HepG2 (cell line): ENCODE measurements around the gene UBASH3A.

Experiments
- BRD4 ChIP-seq: sonication (generic); formaldehyde crosslinking; IDR thresholded peaks from 2 replicates; pipeline ENCODE4 v1.4.0; 2020; ENCODE audit warnings: missing genetic modification reagents
- CHCHD3 ChIP-seq: sonication (generic); formaldehyde crosslinking; IDR thresholded peaks from 2 replicates; pipeline ENCODE4 v1.8.0; 2022; ENCODE audit warnings: mild to moderate bottlenecking, missing genetic modification reagents, moderate library complexity
- ERF ChIP-seq: IDR thresholded peaks from 2 replicates; pipeline ENCODE4 v1.6.1; 2018; ENCODE audit warnings: missing biosample characterization, missing genetic modification reagents
- HCFC1 ChIP-seq: fragments of 150-350 bp; IDR thresholded peaks from 2 replicates; pipeline ENCODE4 v1.6.1; 2014; ENCODE audit warnings: low read depth, low read length
- IRF1 ChIP-seq: sonication (generic); formaldehyde crosslinking; IDR thresholded peaks from 2 replicates; pipeline ENCODE4 v1.4.0; 2020; ENCODE audit warnings: low read depth, mild to moderate bottlenecking, missing genetic modification reagents
- KDM3A ChIP-seq: IDR thresholded peaks from 2 replicates; pipeline ENCODE4 v1.6.1; 2018; ENCODE audit warnings: low read depth, missing compliant biosample characterization
- KLF16 ChIP-seq, 2 experiments: sonication (generic) in 1 of 2; formaldehyde crosslinking in 1 of 2; IDR thresholded peaks; 2 replicates each; pipeline versions ENCODE4 v1.6.1 to v1.8.0; 2016 to 2023; ENCODE audit warnings: missing genetic modification reagents in 2 of 2, missing compliant biosample characterization in 1 of 2
- MAX ChIP-seq: IDR thresholded peaks from 2 replicates; pipeline ENCODE4 v1.6.1; 2012; ENCODE audit warnings: inconsistent platforms
- POLR2A ChIP-seq, 2 experiments: IDR thresholded peaks; 2 replicates each; pipeline ENCODE4 v1.6.1; 2011; ENCODE audit warnings: low read depth in 2 of 2, low read length in 2 of 2, mild to moderate bottlenecking in 1 of 2, moderate library complexity in 1 of 2; ENCODE audit not compliant: insufficient read depth in 1 of 2
- SIX4 ChIP-seq: sonication (generic); formaldehyde crosslinking; IDR thresholded peaks from 2 replicates; pipeline ENCODE4 v1.4.0; 2020; ENCODE audit warnings: missing genetic modification reagents
- TGIF2 ChIP-seq: IDR thresholded peaks from 2 replicates; pipeline ENCODE4 v1.6.1; 2016; ENCODE audit warnings: control low read depth, missing compliant biosample characterization
- ZNF335 ChIP-seq: sonication (generic); formaldehyde crosslinking; IDR thresholded peaks from 2 replicates; pipeline ENCODE4 v1.4.0; 2020; ENCODE audit warnings: missing genetic modification reagents

- TF ChIP-seq TGIF2 (CRISPR knock-in tag), result no peak
- TF ChIP-seq KLF16 (CRISPR knock-in tag; IDR thresholded peaks at IDR 0.05), result no peak
- no peak for TF ChIP-seq ZNF335 (CRISPR knock-in tag)
- no peak for TF ChIP-seq SIX4 (CRISPR knock-in tag)
- no peak for TF ChIP-seq MAX
- no peak for TF ChIP-seq ERF (CRISPR knock-in tag)
- TF ChIP-seq CHCHD3 (CRISPR knock-in tag), result no peak
- no peak for TF ChIP-seq HCFC1
- no peak for TF ChIP-seq IRF1 (CRISPR knock-in tag)
- no peak for TF ChIP-seq BRD4
- no peak for TF ChIP-seq KDM3A (CRISPR knock-in tag)
- TF ChIP-seq POLR2A (IDR thresholded peaks at IDR 0.05; ENCODE audit: insufficient read depth in 1 of 2, low read depth in 2 of 2, low read length in 2 of 2), result no peak
Measured at GRCh38 chr21:42447182-42447581, 43.5 kb downstream of the UBASH3A start.
